Esophagus muscularis mucosa (tissue), 3 donors: ENCODE results near the gene PPP1R16B.

Experiments
- CTCF ChIP-seq, 3 experiments: fragments of 200-600 bp in 2 of 3; fragments of 450-650 bp in 1 of 3; sonication (generic) in 2 of 3; IDR thresholded peaks; one replicate each; pipeline ENCODE4 v1.5.1; 2017 to 2019; ENCODE audit warnings: antibody characterized with exemption in 3 of 3, mild to moderate bottlenecking in 2 of 3, moderate library complexity in 1 of 3
- POLR2AphosphoS5 ChIP-seq, 2 donors: sonication (generic); formaldehyde crosslinking; IDR thresholded peaks; one replicate each; pipeline ENCODE4 v1.6.1; 2017; ENCODE audit warnings: antibody characterized with exemption in 2 of 2

- TF ChIP-seq CTCF (IDR thresholded peaks at IDR 0.05) (no peak), POLR2AphosphoS5 (IDR thresholded peaks at IDR 0.05) (no peak)
These were observed 41.9 kb upstream of the PPP1R16B start for GRCh38 chr20:38763616-38764015.
